Measurements from ENCODE around the gene PPIL6. TPM values are rescaled to one million over a fixed set of nuclear protein-coding genes. Genes with fewer than 3 reads are reported as not detected.
"Not testable (repeated sequence)": the region's sequence is repeated elsewhere in the genome, so short reads cannot be mapped to it uniquely, and the experiment has no call there.

The PPIL6 gene
- total and polyA plus RNA-seq, 2 donors: 1.3 to 1.4 TPM

DNA sequence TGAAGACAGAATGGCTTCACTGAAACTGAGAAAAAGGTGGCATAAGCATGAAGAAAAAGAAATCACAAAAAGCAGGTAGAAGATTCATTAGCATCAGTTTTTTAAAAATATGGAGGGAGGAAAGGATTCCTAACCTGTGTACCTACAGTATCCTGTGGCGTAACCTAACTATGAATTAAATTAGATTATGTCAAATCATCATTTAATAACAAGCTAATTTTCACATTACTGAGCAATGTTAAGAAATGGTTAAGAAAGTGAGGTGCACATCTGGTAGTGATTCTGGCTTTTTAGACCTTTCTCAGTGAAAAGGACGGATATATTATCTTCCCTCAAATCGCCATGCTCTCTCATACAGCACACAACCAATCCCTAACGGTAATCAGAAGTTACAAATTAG lies 70.7 kb downstream of the PPIL6 start:
- Histone ChIP-seq H3K36me3 (ENCODE audit: control insufficient read depth in 2 of 2, insufficient read depth in 2 of 2, low read length in 1 of 2) (peaks cover 25 to 83% of the 10 kb centered on the region in 2 donors), H3K27ac (ENCODE audit: low read depth in 1 of 2, low read length in 1 of 2) (no peak overlapping the region), H3K9me3 (ENCODE audit: control insufficient read depth in 2 of 2, insufficient read depth in 1 of 2, low read length in 1 of 2) (no peaks in the 10 kb centered on the region), H3K27me3 (ENCODE audit: control insufficient read depth in 2 of 2, insufficient read depth in 1 of 2, low read length in 1 of 2) (no peaks in the 10 kb centered on the region), H3K4me3 (ENCODE audit: low read length in 2 of 2) (no peak overlapping the region), H3K4me1 (ENCODE audit: control insufficient read depth in 2 of 2, insufficient read depth in 2 of 2, low read length in 2 of 2) (peaks cover 0 to 8% of the 10 kb centered on the region in 2 donors)
- no peak for DNase-seq (ENCODE audit: low read depth in 6 of 9, low spot score in 9 of 9)
- WGBS: 97% methylated on average over 4 of the region's 4 CpGs

DNA sequence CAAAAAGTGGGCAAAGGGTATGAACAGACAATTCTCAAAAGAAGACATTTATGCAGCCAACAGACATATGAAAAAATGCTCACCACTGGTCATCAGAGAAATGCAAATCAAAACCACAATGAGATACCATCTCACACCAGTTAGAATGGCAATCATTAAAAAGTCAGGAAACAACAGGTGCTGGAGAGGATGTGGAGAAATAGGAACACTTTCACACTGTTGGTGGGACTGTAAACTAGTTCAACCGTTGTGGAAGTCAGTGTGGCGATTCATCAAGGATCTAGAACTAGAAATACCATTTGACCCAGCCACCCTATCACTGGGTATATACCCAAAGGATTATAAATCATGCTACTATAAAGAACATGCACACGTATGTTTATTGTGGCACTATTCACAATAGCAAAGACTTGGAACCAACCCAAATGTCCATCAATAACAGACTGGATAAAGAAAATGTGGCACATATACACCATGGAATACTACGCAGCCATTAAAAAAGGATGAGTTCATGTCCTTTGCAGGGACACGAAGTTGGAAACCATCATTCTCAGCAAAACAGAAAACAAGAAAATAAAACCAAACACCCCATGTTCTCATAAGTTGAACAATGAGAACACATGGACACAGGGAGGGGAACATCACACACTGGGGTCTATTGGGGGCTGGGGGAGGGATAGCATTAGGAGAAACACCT lies 75.9 kb downstream of the PPIL6 start:
- H3K27ac ChIP-seq (ENCODE audit: low read depth in 1 of 2, low read length in 1 of 2); H3K4me1 ChIP-seq (ENCODE audit: control insufficient read depth in 2 of 2, insufficient read depth in 2 of 2, low read length in 2 of 2); H3K27me3 ChIP-seq (ENCODE audit: control insufficient read depth in 2 of 2, insufficient read depth in 1 of 2, low read length in 1 of 2); H3K4me3 ChIP-seq (ENCODE audit: low read length in 2 of 2); H3K9me3 ChIP-seq (ENCODE audit: control insufficient read depth in 2 of 2, insufficient read depth in 1 of 2, low read length in 1 of 2); DNase-seq (ENCODE audit: low read depth in 6 of 9, low spot score in 9 of 9): not testable (repeated sequence)
- 87% methylated on average over 5 of the region's 5 CpGs for WGBS
- peaks cover 24 to 82% of the 10 kb centered on the region in 2 donors for H3K36me3 ChIP-seq (ENCODE audit: control insufficient read depth in 2 of 2, insufficient read depth in 2 of 2, low read length in 1 of 2)

DNA sequence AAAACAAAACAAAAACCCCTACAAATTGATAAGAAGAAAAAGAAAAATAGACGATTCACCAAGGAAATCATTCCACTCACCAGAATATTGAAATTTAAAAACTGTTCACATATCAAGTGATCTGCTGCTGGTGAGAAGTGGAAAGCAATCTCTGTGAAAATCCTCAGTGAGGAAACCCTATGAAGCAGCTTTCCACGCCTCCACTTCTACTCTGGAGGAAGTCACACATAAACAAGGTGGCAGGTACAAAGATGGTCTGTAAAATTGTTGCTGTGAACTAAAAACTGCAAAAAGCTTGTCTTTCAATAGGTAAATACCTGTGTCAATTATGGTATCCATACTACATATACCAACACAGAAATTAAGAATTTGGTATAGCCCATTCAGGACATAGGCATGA lies 76.7 kb downstream of the PPIL6 start:
- Histone ChIP-seq H3K9me3 (ENCODE audit: control insufficient read depth in 2 of 2, insufficient read depth in 1 of 2, low read length in 1 of 2) (peaks cover 0 to 1% of the 10 kb centered on the region in 2 donors), H3K27ac (ENCODE audit: low read depth in 1 of 2, low read length in 1 of 2) (no peak overlapping the region), H3K4me1 (ENCODE audit: control insufficient read depth in 2 of 2, insufficient read depth in 2 of 2, low read length in 2 of 2) (no peaks in the 10 kb centered on the region), H3K27me3 (ENCODE audit: control insufficient read depth in 2 of 2, insufficient read depth in 1 of 2, low read length in 1 of 2) (no peaks in the 10 kb centered on the region), H3K36me3 (ENCODE audit: control insufficient read depth in 2 of 2, insufficient read depth in 2 of 2, low read length in 1 of 2) (peaks cover 22 to 85% of the 10 kb centered on the region in 2 donors), H3K4me3 (ENCODE audit: low read length in 2 of 2) (no peak overlapping the region)
- WGBS: 95% methylated on average over 2 of the region's 2 CpGs
- DNase-seq (ENCODE audit: low read depth in 6 of 9, low spot score in 9 of 9): no peak

DNA sequence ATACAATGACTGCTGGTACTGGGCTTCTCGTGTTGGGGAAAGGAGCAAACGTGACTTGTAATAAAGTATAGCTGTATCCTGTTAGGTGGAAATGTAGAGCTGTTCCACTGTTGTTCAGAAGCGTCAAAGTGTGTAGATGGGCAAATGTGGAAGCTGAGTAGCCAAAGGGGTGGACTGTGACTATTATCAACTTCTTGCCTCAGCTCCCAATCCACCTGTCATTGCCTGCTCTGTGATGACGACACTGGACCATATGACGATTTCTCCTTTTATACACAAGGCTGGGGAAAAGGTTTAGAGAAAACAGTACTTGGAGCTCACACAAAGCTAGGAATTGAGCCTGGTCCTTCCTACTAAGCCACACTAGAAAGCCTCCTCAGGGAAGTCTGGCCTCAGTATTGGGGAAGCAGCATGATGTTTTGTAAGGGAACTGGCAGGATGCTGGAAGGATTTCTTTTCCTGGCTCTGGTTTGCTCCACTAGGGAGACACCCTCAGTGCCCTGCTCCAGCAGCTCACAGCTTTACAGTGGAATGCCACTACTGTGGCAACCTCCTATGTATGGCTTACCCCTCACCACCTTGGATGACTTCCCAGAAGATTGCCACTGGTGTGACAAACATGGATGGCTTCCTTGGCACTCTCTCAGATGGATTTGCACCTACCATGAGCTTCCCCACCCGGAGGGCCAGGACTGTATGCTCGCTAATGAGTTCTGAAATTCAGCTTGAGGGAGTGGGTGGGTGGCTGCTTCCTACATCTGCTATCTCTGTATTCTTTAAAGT lies 78.1 kb downstream of the PPIL6 start:
- no peaks in the 10 kb centered on the region for H3K27me3 ChIP-seq (ENCODE audit: control insufficient read depth in 2 of 2, insufficient read depth in 1 of 2, low read length in 1 of 2)
- peaks cover 24 to 85% of the 10 kb centered on the region in 2 donors for H3K36me3 ChIP-seq (ENCODE audit: control insufficient read depth in 2 of 2, insufficient read depth in 2 of 2, low read length in 1 of 2)
- no peak overlapping the region for H3K27ac ChIP-seq (ENCODE audit: low read depth in 1 of 2, low read length in 1 of 2)
- peaks cover 0 to 1% of the 10 kb centered on the region in 2 donors for H3K9me3 ChIP-seq (ENCODE audit: control insufficient read depth in 2 of 2, insufficient read depth in 1 of 2, low read length in 1 of 2)
- no peak overlapping the region for H3K4me3 ChIP-seq (ENCODE audit: low read length in 2 of 2)
- no peaks in the 10 kb centered on the region for H3K4me1 ChIP-seq (ENCODE audit: control insufficient read depth in 2 of 2, insufficient read depth in 2 of 2, low read length in 2 of 2)
- no peak for DNase-seq (ENCODE audit: low read depth in 6 of 9, low spot score in 9 of 9)
- 96% methylated on average over 7 of the region's 7 CpGs for WGBS

DNA sequence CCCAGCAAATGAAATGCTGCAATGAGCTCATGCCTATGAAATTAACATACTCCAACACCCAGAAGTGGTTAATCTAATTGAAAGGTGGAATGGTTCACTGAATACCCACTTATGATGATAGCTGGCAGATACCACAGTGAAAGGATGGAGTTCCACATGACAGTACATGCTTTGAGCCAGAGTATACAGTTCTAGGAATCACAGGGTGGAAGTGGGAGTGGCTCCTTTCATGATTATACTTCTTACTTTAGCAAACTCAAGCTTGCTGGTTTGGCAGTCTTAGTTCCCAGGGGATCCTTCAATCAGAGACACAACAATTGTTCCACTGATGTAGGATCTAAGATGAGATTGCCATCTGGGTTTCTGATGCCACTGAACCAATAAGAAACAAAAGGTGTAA lies 79.6 kb downstream of the PPIL6 start:
- Histone ChIP-seq H3K27me3 (ENCODE audit: control insufficient read depth in 2 of 2, insufficient read depth in 1 of 2, low read length in 1 of 2) (no peaks in the 10 kb centered on the region), H3K4me1 (ENCODE audit: control insufficient read depth in 2 of 2, insufficient read depth in 2 of 2, low read length in 2 of 2) (no peaks in the 10 kb centered on the region), H3K4me3 (ENCODE audit: low read length in 2 of 2) (no peak overlapping the region), H3K9me3 (ENCODE audit: control insufficient read depth in 2 of 2, insufficient read depth in 1 of 2, low read length in 1 of 2) (peaks cover 2 to 9% of the 10 kb centered on the region in 2 donors), H3K36me3 (ENCODE audit: control insufficient read depth in 2 of 2, insufficient read depth in 2 of 2, low read length in 1 of 2) (peaks cover 31 to 84% of the 10 kb centered on the region in 2 donors), H3K27ac (ENCODE audit: low read depth in 1 of 2, low read length in 1 of 2) (no peak overlapping the region)
- DNase-seq (ENCODE audit: low read depth in 6 of 9, low spot score in 9 of 9): no peak

DNA sequence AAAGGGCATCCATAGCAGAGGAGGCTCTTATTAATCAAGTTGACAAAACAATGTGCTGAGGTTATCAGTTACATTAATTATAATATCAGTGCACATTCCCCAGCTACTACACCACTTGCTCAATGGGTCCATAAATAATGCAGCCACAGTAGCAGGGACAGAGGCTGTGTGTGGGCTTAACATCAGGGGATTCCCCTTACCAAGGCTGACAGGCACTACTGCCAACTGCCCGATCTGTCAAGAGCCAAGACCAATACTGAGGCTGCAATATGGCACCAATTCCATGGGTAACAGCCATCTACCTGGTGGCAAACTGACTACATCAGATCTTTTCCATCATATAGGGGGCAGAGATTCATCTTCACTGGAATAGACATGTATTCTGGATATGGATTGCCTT lies 80.1 kb downstream of the PPIL6 start:
- Histone ChIP-seq H3K4me1 (ENCODE audit: control insufficient read depth in 2 of 2, insufficient read depth in 2 of 2, low read length in 2 of 2) (no peaks in the 10 kb centered on the region), H3K9me3 (ENCODE audit: control insufficient read depth in 2 of 2, insufficient read depth in 1 of 2, low read length in 1 of 2) (peaks cover 2 to 9% of the 10 kb centered on the region in 2 donors), H3K27ac (ENCODE audit: low read depth in 1 of 2, low read length in 1 of 2) (no peak overlapping the region), H3K36me3 (ENCODE audit: control insufficient read depth in 2 of 2, insufficient read depth in 2 of 2, low read length in 1 of 2) (peaks cover 31 to 85% of the 10 kb centered on the region in 2 donors), H3K4me3 (ENCODE audit: low read length in 2 of 2) (no peak overlapping the region), H3K27me3 (ENCODE audit: control insufficient read depth in 2 of 2, insufficient read depth in 1 of 2, low read length in 1 of 2) (no peaks in the 10 kb centered on the region)
- no peak for DNase-seq (ENCODE audit: low read depth in 6 of 9, low spot score in 9 of 9)
- 98% methylated on average over 1 of the region's 1 CpG for WGBS

DNA sequence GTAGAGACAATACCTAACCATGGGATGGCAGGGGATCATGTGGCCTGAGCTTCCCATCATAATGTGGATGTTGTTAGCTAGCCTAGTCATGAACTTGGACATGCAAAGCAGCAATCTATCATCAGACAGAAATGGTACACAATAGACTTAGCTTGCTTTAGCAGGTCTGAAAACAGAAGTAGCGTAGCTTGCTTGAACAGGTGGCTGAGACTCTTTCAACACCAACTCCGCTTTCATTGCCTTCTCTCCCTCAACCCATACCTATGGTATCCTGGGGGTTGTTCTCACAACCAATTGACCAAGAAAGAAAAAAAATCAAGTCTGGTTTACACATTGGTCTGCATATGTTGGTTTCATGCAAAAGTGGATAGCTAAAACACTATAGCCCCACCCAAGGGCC lies 81.2 kb downstream of the PPIL6 start:
- 99% methylated on average over 2 of the region's 2 CpGs for WGBS
- Histone ChIP-seq H3K4me3 (ENCODE audit: low read length in 2 of 2) (no peak overlapping the region), H3K9me3 (ENCODE audit: control insufficient read depth in 2 of 2, insufficient read depth in 1 of 2, low read length in 1 of 2) (peaks cover 2 to 9% of the 10 kb centered on the region in 2 donors), H3K27me3 (ENCODE audit: control insufficient read depth in 2 of 2, insufficient read depth in 1 of 2, low read length in 1 of 2) (no peaks in the 10 kb centered on the region), H3K36me3 (ENCODE audit: control insufficient read depth in 2 of 2, insufficient read depth in 2 of 2, low read length in 1 of 2) (peaks cover 31 to 85% of the 10 kb centered on the region in 2 donors), H3K27ac (ENCODE audit: low read depth in 1 of 2, low read length in 1 of 2) (no peak overlapping the region), H3K4me1 (ENCODE audit: control insufficient read depth in 2 of 2, insufficient read depth in 2 of 2, low read length in 2 of 2) (no peaks in the 10 kb centered on the region)
- DNase-seq (ENCODE audit: low read depth in 6 of 9, low spot score in 9 of 9): no peak

DNA sequence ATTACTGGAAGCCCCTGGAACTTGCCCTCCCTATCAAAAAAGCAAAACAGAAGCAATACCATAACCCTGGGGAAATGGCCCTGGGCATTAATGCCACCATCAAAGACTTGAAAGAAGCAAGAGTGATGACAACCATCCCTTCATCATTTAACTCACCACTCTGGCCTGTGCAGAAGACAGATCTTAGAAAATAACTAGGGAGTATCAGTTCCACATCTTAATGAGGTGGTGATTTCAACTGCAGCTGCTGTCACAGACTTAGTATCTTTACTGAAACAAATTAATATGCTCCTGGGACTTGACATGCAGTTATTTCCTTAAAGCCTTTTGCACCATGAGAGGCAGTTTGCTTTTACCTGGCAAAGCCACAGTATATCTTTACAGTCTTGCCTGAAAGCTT lies 82.2 kb downstream of the PPIL6 start:
- Histone ChIP-seq H3K27ac (ENCODE audit: low read depth in 1 of 2, low read length in 1 of 2) (no peak overlapping the region), H3K4me1 (ENCODE audit: control insufficient read depth in 2 of 2, insufficient read depth in 2 of 2, low read length in 2 of 2) (no peaks in the 10 kb centered on the region), H3K9me3 (ENCODE audit: control insufficient read depth in 2 of 2, insufficient read depth in 1 of 2, low read length in 1 of 2) (peaks cover 2 to 9% of the 10 kb centered on the region in 2 donors), H3K4me3 (ENCODE audit: low read length in 2 of 2) (no peak overlapping the region), H3K27me3 (ENCODE audit: control insufficient read depth in 2 of 2, insufficient read depth in 1 of 2, low read length in 1 of 2) (no peaks in the 10 kb centered on the region), H3K36me3 (ENCODE audit: control insufficient read depth in 2 of 2, insufficient read depth in 2 of 2, low read length in 1 of 2) (peaks cover 31 to 83% of the 10 kb centered on the region in 2 donors)
- DNase-seq (ENCODE audit: low read depth in 6 of 9, low spot score in 9 of 9): no peak

DNA sequence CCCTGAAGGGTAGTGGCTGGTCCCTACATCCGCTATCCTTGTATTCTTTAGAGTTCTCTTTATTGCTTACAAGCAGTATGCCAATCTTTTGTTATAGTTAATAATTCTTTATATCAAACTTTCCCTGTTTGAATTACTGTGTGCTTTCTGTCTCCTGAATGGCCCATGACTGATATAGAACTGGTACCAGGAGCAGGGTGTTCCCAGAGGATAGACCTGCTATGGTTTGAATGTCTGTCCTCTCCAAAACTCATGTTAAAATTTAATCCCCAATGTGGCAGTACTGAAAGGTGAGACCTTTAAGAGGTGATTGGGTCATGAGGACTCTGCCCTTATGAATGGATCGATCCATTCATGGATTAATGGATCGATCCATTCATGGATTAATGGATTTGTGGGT lies 84.2 kb downstream of the PPIL6 start:
- Histone ChIP-seq H3K27me3 (ENCODE audit: control insufficient read depth in 2 of 2, insufficient read depth in 1 of 2, low read length in 1 of 2) (no peaks in the 10 kb centered on the region), H3K4me3 (ENCODE audit: low read length in 2 of 2) (no peak overlapping the region), H3K27ac (ENCODE audit: low read depth in 1 of 2, low read length in 1 of 2) (no peak overlapping the region), H3K4me1 (ENCODE audit: control insufficient read depth in 2 of 2, insufficient read depth in 2 of 2, low read length in 2 of 2) (no peaks in the 10 kb centered on the region), H3K36me3 (ENCODE audit: control insufficient read depth in 2 of 2, insufficient read depth in 2 of 2, low read length in 1 of 2) (peaks cover 18 to 69% of the 10 kb centered on the region in 2 donors), H3K9me3 (ENCODE audit: control insufficient read depth in 2 of 2, insufficient read depth in 1 of 2, low read length in 1 of 2) (peaks cover 1 to 9% of the 10 kb centered on the region in 2 donors)
- WGBS: 98% methylated on average over 3 of the region's 3 CpGs
- DNase-seq (ENCODE audit: low read depth in 6 of 9, low spot score in 9 of 9): no peak

Data from thymus (tissue), 11 donors.